Naive thymus-derived CD8-positive, alpha-beta T cell (primary cell): ENCODE results near the gene ZFP36L2. TPM values are rescaled to one million over a fixed set of nuclear protein-coding genes. Genes with fewer than 3 reads are reported as not detected.

Source experiments
- ATAC-seq, 2 donors: fragments of 150-1000 bp; cut with Tn5 transposase in 1 of 2; sonication (Bioruptor Pico), chemical (Tn5 transposase) in 1 of 2; 1 replicate in 1 of 2; 2 replicates in 1 of 2; pipeline ENCODE4 v1.10.0; 2021; ENCODE audit warnings: mild to moderate bottlenecking in 2 of 2, moderate library complexity in 2 of 2
- POLR2A ChIA-PET: fragments of 350-600 bp; sonication (Branson Sonifier 250); formaldehyde crosslinking; loops from one replicate; lab custom pipeline; 2021; ENCODE audit warnings: antibody characterized with exemption; lab: Charles Lee
- DNase-seq, 10 donors: peaks; one replicate each; pipeline versions ENCODE4 v3.0.0 to v3.0.0-alpha.2; 2020 to 2022
- H3K27ac Mint-ChIP-seq, 10 donors: one replicate each; pipeline ENCODE4 v1.8.0; 2020 to 2022; ENCODE audit warnings: mild to moderate bottlenecking in 10 of 10, mixed read lengths in 10 of 10, moderate library complexity in 4 of 10, inconsistent platforms in 1 of 10
- H3K27me3 Mint-ChIP-seq, 5 donors: one replicate each; pipeline ENCODE4 v1.8.0; 2021 to 2022; ENCODE audit warnings: mixed read lengths in 5 of 5
- H3K36me3 Mint-ChIP-seq, 3 donors: one replicate each; pipeline ENCODE4 v1.8.0; 2020 to 2022; ENCODE audit warnings: mixed read lengths in 3 of 3, mild to moderate bottlenecking in 2 of 3, inconsistent platforms in 1 of 3
- H3K4me1 Mint-ChIP-seq, 4 donors: one replicate each; pipeline ENCODE4 v1.8.0; 2021 to 2022; ENCODE audit warnings: mixed read lengths in 4 of 4
- H3K4me3 Mint-ChIP-seq, 10 donors: one replicate each; pipeline ENCODE4 v1.8.0; 2020 to 2022; ENCODE audit warnings: mild to moderate bottlenecking in 10 of 10, mixed read lengths in 10 of 10, moderate library complexity in 6 of 10, inconsistent platforms in 1 of 10
- H3K9me3 Mint-ChIP-seq, 9 donors: one replicate each; pipeline ENCODE4 v1.8.0; 2020 to 2022; ENCODE audit warnings: mixed read lengths in 9 of 9, mild to moderate bottlenecking in 3 of 9, inconsistent platforms in 1 of 9, moderate library complexity in 1 of 9
- polyA plus RNA-seq, 3 donors: library from polyadenylated mRNA; unstranded; fragments of 300-500 nt; fragmentation: Illumina TruSeq; gene quantifications; one replicate each; pipeline ENCODE4 v1.2.3, GENCODE V29; 2021
- total RNA-seq, 8 experiments: library from RNA in 2 of 8; stranded (reverse) in 2 of 8; gene quantifications; one replicate each; pipeline ENCODE4 v1.2.3 and lab custom pipeline; 2021 to 2026

Gene ZFP36L2
- total and polyA plus RNA-seq, 5 experiments from 2014 or later = 222 to 420 (median 274) TPM

GRCh38 chr2:43178055-43178598 is 48.3 kb downstream of the ZFP36L2 start:
- Mint-ChIP-seq H3K4me3 (peak overlapping the region in 8 of 10 donors; percentile 22 to 73 (median 53)), H3K4me1 (peaks cover 35 to 76% (median 66%) of the 10 kb centered on the region in 4 donors), H3K27me3 (no peaks in the 10 kb centered on the region), H3K9me3 (peaks cover 0 to 19% (median 0%) of the 10 kb centered on the region in 9 donors), H3K27ac (peak overlapping the region; percentile 89 to 99 (median 94)), H3K36me3 (peaks cover 0 to 4% (median 0%) of the 10 kb centered on the region in 3 donors)
- ATAC-seq = no peak
- no peak for DNase-seq
- POLR2A ChIA-PET = interaction anchor here (1.3 to 43.5 kb wide), 9 partner anchors 9 to 132 kb away, joined by 3 to 1530 read pairs (median 5); partner anchors contain the start of gene ZFP36L2

DNA sequence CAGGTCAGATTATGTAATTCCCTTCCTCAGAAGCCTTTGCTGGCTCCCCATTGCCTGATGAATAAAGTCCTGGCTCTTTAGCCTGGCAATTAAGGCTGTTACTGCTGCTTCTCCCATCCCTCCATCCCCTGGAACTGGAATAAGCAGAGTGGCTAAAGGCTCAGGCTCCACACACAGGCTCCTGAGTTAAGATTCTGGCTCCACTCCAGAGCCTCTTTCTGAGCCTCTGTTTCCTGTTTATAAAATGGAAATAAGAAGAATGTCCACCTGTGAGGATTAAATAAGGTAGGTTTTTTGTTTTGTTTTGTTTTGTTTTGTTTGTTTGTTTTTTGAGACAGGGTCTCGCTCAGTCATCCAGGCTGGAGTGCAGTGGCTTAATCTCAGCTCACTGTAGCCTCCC is 50.0 kb downstream of the ZFP36L2 start:
- Mint-ChIP-seq H3K4me1 (peaks cover 36 to 87% (median 71%) of the 10 kb centered on the region in 4 donors), H3K27ac (peak overlapping the region; percentile 94 to 100 (median 98)), H3K4me3 (peak overlapping the region in 7 of 10 donors; percentile 32 to 69 (median 34)), H3K36me3 (peaks cover 0 to 4% (median 0%) of the 10 kb centered on the region in 3 donors), H3K9me3 (peaks cover 0 to 19% (median 0%) of the 10 kb centered on the region in 9 donors), H3K27me3 (no peaks in the 10 kb centered on the region)
- no peak for ATAC-seq
- POLR2A ChIA-PET = interaction anchor here (0.6 to 43.5 kb wide), 6 partner anchors 18 to 67 kb away, joined by 5 to 1530 read pairs (median 285); partner anchors contain the start of gene ZFP36L2
- no peak for DNase-seq

DNA sequence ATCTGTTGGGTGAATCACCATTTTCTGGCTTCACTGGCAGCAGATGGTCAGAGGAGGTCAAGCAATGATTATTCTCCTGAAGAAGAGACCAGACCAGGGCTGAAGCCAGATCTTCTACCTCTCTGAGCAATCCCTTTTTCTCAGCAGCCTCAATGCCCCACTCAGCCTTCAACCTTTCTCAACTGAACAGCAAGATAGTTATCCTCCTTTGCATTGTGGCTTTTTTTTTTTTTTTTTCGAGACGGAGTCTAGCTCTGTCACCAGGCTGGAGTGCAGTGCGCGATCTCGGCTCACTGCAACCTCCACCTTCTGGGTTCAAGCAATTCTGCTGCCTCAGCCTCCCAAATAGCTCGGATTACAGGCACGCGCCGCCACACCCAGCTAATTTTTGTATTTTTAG is 50.5 kb downstream of the ZFP36L2 start:
- H3K4me1 Mint-ChIP-seq = peaks cover 33 to 87% (median 71%) of the 10 kb centered on the region in 4 donors
- H3K36me3 Mint-ChIP-seq = peaks cover 0 to 4% (median 0%) of the 10 kb centered on the region in 3 donors
- peak overlapping the region in 9 of 10 donors; percentile 10 to 72 (median 55) for H3K4me3 Mint-ChIP-seq
- ATAC-seq = no peak
- no peaks in the 10 kb centered on the region for H3K27me3 Mint-ChIP-seq
- H3K27ac Mint-ChIP-seq = peak overlapping the region; percentile 94 to 100 (median 98)
- POLR2A ChIA-PET = interaction anchor here (0.6 to 43.5 kb wide), 5 partner anchors 18 to 68 kb away, joined by 6 to 1530 read pairs (median 559); partner anchors contain the start of gene ZFP36L2
- H3K9me3 Mint-ChIP-seq = peaks cover 0 to 19% (median 0%) of the 10 kb centered on the region in 9 donors
- no peak for DNase-seq

DNA sequence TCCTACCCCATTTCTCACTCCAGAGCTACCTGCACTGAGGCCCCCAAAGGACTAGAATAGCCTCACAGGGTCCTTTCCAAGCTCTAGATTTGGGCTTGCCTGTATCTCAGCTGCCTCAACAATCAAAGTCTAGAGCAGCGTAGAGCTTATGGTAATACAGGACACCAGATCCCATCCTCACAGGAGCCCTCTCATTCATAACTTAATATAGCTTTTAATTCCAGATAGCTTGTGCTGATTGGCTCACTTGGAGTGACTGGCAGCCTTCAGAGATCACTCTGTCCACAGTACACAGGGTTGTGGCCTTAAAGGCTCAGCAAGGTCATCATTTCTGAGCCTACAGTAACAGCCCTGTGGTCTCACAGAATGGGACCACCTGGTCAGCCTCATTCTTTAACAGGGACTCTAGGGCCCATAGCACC is 51.4 kb downstream of the ZFP36L2 start:
- Mint-ChIP-seq H3K4me3 (peak overlapping the region; percentile 61 to 85 (median 77)), H3K27ac (peak overlapping the region; percentile 94 to 100 (median 98)), H3K36me3 (peaks cover 0 to 4% (median 0%) of the 10 kb centered on the region in 3 donors), H3K27me3 (no peaks in the 10 kb centered on the region), H3K4me1 (peaks cover 34 to 93% (median 75%) of the 10 kb centered on the region in 4 donors), H3K9me3 (peaks cover 0 to 19% (median 0%) of the 10 kb centered on the region in 9 donors)
- POLR2A ChIA-PET = interaction anchor here (1.1 to 43.5 kb wide), 9 partner anchors 8 to 46 kb away, joined by 3 to 1530 read pairs (median 11); partner anchors contain the start of gene ZFP36L2
- no peak for DNase-seq
- peak; percentile 5 to 8 for ATAC-seq

GRCh38 chr2:43174368-43174916 is 52.0 kb downstream of the ZFP36L2 start:
- peaks cover 38 to 96% (median 81%) of the 10 kb centered on the region in 4 donors for H3K4me1 Mint-ChIP-seq
- peaks cover 0 to 4% (median 0%) of the 10 kb centered on the region in 3 donors for H3K36me3 Mint-ChIP-seq
- DNase-seq (peak; percentile 66 to 92 (median 84)), ATAC-seq (peak; percentile 68 to 84)
- peak overlapping the region; percentile 61 to 85 (median 77) for H3K4me3 Mint-ChIP-seq
- POLR2A ChIA-PET = interaction anchor here (1.1 to 43.5 kb wide), 9 partner anchors 9 to 47 kb away, joined by 3 to 1530 read pairs (median 11); partner anchors contain the start of gene ZFP36L2
- peak overlapping the region; percentile 94 to 100 (median 98) for H3K27ac Mint-ChIP-seq
- H3K9me3 Mint-ChIP-seq = peaks cover 0 to 19% (median 0%) of the 10 kb centered on the region in 9 donors
- H3K27me3 Mint-ChIP-seq = no peaks in the 10 kb centered on the region
